Measurements from ENCODE around the gene HSD17B11. TPM values are rescaled to one million over a fixed set of nuclear protein-coding genes. Genes with fewer than 3 reads are reported as not detected.

HSD17B11 gene
- polyA plus RNA-seq, 2 of the 4 experiments (the other 2 are of a cell fraction) = 51.5 to 113 TPM

GRCh38 chr4:87365348-87365747 is 25.6 kb downstream of the HSD17B11 start:
- Histone ChIP-seq H3K4me3 (no peak overlapping the region), H3K4me2 (no peak overlapping the region), H3K9me3 (no peaks in the 10 kb centered on the region), H3K4me1 (no peaks in the 10 kb centered on the region), H3K27ac (no peak overlapping the region)
- no peak for FAIRE-seq
- ChIA-PET CTCF (interaction anchor here (0.6 to 1.6 kb wide), 2 partner anchors 101 to 1306 kb away, joined by 3 to 4 read pairs; no protein-coding TSS in a partner anchor), POLR2A (no interaction called here)
- 5% methylated on average over 1 of the region's 1 CpG for WGBS (ENCODE audit: missing lambda C conversion rate)
- no peak for TF ChIP-seq RAD21 (conservative IDR thresholded peaks at IDR 0.05 in 1 of 2, IDR thresholded peaks at IDR 0.05 in 1 of 2)
- no peak for TF ChIP-seq HOXB13 (CRISPR knock-in tag; IDR thresholded peaks at IDR 0.05; ENCODE audit: low read depth)
- TF ChIP-seq, protein P1, sequence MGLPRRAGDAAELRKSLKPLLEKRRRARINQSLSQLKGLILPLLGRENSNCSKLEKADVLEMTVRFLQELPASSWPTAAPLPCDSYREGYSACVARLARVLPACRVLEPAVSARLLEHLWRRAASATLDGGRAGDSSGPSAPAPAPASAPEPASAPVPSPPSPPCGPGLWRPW (IDR thresholded peaks at IDR 0.05) = no peak
- TF ChIP-seq, protein P2, sequence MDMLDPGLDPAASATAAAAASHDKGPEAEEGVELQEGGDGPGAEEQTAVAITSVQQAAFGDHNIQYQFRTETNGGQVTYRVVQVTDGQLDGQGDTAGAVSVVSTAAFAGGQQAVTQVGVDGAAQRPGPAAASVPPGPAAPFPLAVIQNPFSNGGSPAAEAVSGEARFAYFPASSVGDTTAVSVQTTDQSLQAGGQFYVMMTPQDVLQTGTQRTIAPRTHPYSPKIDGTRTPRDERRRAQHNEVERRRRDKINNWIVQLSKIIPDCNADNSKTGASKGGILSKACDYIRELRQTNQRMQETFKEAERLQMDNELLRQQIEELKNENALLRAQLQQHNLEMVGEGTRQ (IDR thresholded peaks at IDR 0.05) = no peak
- TF ChIP-seq TP53 (CRISPR knock-in tag; IDR thresholded peaks at IDR 0.05) = no peak
- no peak for TF ChIP-seq ZFP36 (IDR thresholded peaks at IDR 0.05; ENCODE audit: borderline replicate concordance, partially characterized antibody)
- no peak for TF ChIP-seq REST (IDR thresholded peaks at IDR 0.05)
- TF ChIP-seq RNF2 (IDR thresholded peaks at IDR 0.05; ENCODE audit: borderline replicate concordance, low read depth) = no peak
- TF ChIP-seq ZNF302 (CRISPR knock-in tag; IDR thresholded peaks at IDR 0.05) = no peak
- TF ChIP-seq, protein P3, sequence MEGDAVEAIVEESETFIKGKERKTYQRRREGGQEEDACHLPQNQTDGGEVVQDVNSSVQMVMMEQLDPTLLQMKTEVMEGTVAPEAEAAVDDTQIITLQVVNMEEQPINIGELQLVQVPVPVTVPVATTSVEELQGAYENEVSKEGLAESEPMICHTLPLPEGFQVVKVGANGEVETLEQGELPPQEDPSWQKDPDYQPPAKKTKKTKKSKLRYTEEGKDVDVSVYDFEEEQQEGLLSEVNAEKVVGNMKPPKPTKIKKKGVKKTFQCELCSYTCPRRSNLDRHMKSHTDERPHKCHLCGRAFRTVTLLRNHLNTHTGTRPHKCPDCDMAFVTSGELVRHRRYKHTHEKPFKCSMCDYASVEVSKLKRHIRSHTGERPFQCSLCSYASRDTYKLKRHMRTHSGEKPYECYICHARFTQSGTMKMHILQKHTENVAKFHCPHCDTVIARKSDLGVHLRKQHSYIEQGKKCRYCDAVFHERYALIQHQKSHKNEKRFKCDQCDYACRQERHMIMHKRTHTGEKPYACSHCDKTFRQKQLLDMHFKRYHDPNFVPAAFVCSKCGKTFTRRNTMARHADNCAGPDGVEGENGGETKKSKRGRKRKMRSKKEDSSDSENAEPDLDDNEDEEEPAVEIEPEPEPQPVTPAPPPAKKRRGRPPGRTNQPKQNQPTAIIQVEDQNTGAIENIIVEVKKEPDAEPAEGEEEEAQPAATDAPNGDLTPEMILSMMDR (IDR thresholded peaks at IDR 0.05) = no peak
- TF ChIP-seq POLR2A (IDR thresholded peaks at IDR 0.05; ENCODE audit: low read length) = no peak
- no peak for TF ChIP-seq HDAC2 (IDR thresholded peaks at IDR 0.05)
- TF ChIP-seq RCOR1 (IDR thresholded peaks at IDR 0.05; ENCODE audit: low read depth, low read length) = no peak
- TF ChIP-seq NR3C1 (IDR thresholded peaks at IDR 0.05) = no peak
- no peak for TF ChIP-seq GATA3 (IDR thresholded peaks at IDR 0.05; ENCODE audit: borderline replicate concordance)
- TF ChIP-seq CEBPB (IDR thresholded peaks at IDR 0.05) = no peak
- no peak for TF ChIP-seq JUN (IDR thresholded peaks at IDR 0.05)
- ATAC-seq = no peak
- DNase-seq (ENCODE audit: low read depth in 1 of 2, low spot score in 1 of 2) = no peak

DNA sequence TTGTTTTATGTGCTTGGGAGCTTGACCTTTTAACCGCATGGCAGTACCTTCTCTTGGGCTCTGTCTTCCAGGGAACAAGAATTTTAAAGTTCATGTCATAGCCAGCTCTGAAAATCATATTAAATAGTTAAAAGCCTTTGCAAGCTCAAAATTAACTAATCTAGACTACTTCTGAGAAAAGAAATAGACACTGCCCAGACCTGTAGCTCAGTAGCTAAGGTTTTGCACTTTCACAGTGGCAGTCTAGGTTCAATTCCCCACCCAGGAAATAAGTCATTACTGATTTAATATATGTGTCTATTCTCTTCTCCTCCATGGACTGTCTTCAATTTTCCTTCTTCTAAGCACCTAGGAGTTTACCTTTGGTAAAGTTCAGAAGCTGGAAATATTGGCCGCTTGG is 27.4 kb downstream of the HSD17B11 start:
- ATAC-seq (no peak), DNase-seq (ENCODE audit: low read depth in 1 of 2, low spot score in 1 of 2) (peak in 1 of 2 experiments; percentile 16), FAIRE-seq (no peak)
- Histone ChIP-seq H3K4me3 (no peak overlapping the region), H3K27ac (no peak overlapping the region), H3K9me3 (no peaks in the 10 kb centered on the region), H3K4me1 (no peaks in the 10 kb centered on the region), H3K4me2 (no peak overlapping the region)
- TF ChIP-seq NPAS2 (CRISPR knock-in tag; IDR thresholded peaks at IDR 0.05; ENCODE audit: borderline replicate concordance) = no peak
- TF ChIP-seq ESRRA (IDR thresholded peaks at IDR 0.05; ENCODE audit: borderline replicate concordance, low read length) = no peak
- TF ChIP-seq EHMT2 (IDR thresholded peaks at IDR 0.05; ENCODE audit: low read depth) = no peak
- ChIA-PET POLR2A (no interaction called here), CTCF (interaction anchor here (0.6 to 2.0 kb wide), 5 partner anchors 10 to 1101 kb away, joined by 3 to 6 read pairs (median 4); partner anchors contain the start of gene DSPP)
- 94% methylated on average over 2 of the region's 2 CpGs for WGBS (ENCODE audit: missing lambda C conversion rate)
